ENCODE data around the gene SVOP.

SVOP gene

GRCh38 chr12:108950991-108951739, 69.7 kb downstream of the SVOP start:
- Histone ChIP-seq H3K36me3 (no peaks in the 10 kb centered on the region), H3K9ac (no peak overlapping the region), H3K9me3 (replicated peaks in 1 of 11) (peaks cover 0 to 16% (median 13%) of the 10 kb centered on the region in 11 experiments; a peak in 20 of 22 replicates), H3K4me2 (no peak overlapping the region), H3K4me1 (peaks cover 0 to 24% (median 4%) of the 10 kb centered on the region in 10 experiments; a peak in 10 of 20 replicates), H3K27me3 (no peaks in the 10 kb centered on the region), H4K20me1 (0 out of 22 replicates have a peak, but pooled peaks cover 0 to 4% (median 0%) of the 10 kb centered on the region in 11 experiments), H3K27ac (no peak overlapping the region), H3K4me3 (no peak overlapping the region)
- no peak for TF ChIP-seq Cebpa-rat (IDR thresholded peaks at IDR 0.05)

GRCh38 chr12:108949976-108950375, 70.9 kb downstream of the SVOP start:
- H3K9ac ChIP-seq = no peak overlapping the region
- no peak overlapping the region for H3K27ac ChIP-seq
- H4K20me1 ChIP-seq = 0 out of 22 replicates have a peak, but pooled peaks cover 0 to 4% (median 0%) of the 10 kb centered on the region in 11 experiments
- no peaks in the 10 kb centered on the region for H3K27me3 ChIP-seq
- H3K4me1 ChIP-seq = peaks cover 0 to 24% (median 4%) of the 10 kb centered on the region in 10 experiments; a peak in 10 of 20 replicates
- H3K9me3 ChIP-seq (replicated peaks in 1 of 11) = peaks cover 0 to 16% (median 13%) of the 10 kb centered on the region in 11 experiments; a peak in 20 of 22 replicates
- no peak for TF ChIP-seq Cebpa-rat (IDR thresholded peaks at IDR 0.05)
- no peak overlapping the region for H3K4me2 ChIP-seq
- H3K4me3 ChIP-seq = no peak overlapping the region
- no peaks in the 10 kb centered on the region for H3K36me3 ChIP-seq

GRCh38 chr12:108948367-108948766, 72.5 kb downstream of the SVOP start:
- H3K36me3 ChIP-seq = no peaks in the 10 kb centered on the region
- peak overlapping the region in 5 of 11 experiments; percentile 3 to 75 (median 67); a peak in 9 of 22 replicates for H3K4me2 ChIP-seq
- no peak for TF ChIP-seq Cebpa-rat (IDR thresholded peaks at IDR 0.05)
- H3K9me3 ChIP-seq (replicated peaks in 1 of 11) = peaks cover 0 to 16% (median 13%) of the 10 kb centered on the region in 11 experiments; a peak in 20 of 22 replicates
- H3K4me1 ChIP-seq = peaks cover 0 to 33% (median 4%) of the 10 kb centered on the region in 10 experiments; a peak in 10 of 20 replicates
- no peak overlapping the region for H3K9ac ChIP-seq
- no peaks in the 10 kb centered on the region for H3K27me3 ChIP-seq
- peak overlapping the region in 3 of 11 experiments; percentile 7 to 33 (median 24); a peak in 4 of 22 replicates for H3K27ac ChIP-seq
- no peak overlapping the region for H3K4me3 ChIP-seq
- H4K20me1 ChIP-seq = 0 out of 22 replicates have a peak, but pooled peaks cover 0 to 4% (median 0%) of the 10 kb centered on the region in 11 experiments

GRCh38 chr12:108947097-108947496, 73.8 kb downstream of the SVOP start:
- Histone ChIP-seq H3K27me3 (no peaks in the 10 kb centered on the region), H3K36me3 (no peaks in the 10 kb centered on the region), H3K27ac (no peak overlapping the region), H4K20me1 (0 out of 22 replicates have a peak, but pooled peaks cover 0 to 4% (median 0%) of the 10 kb centered on the region in 11 experiments), H3K9me3 (replicated peaks in 1 of 11) (peaks cover 0 to 16% (median 13%) of the 10 kb centered on the region in 11 experiments; a peak in 20 of 22 replicates), H3K9ac (no peak overlapping the region), H3K4me1 (peaks cover 0 to 35% (median 4%) of the 10 kb centered on the region in 10 experiments; a peak in 10 of 20 replicates), H3K4me3 (no peak overlapping the region), H3K4me2 (peak overlapping the region in 2 of 11 experiments; percentile 73 to 75; a peak in 4 of 22 replicates)
- no peak for TF ChIP-seq Cebpa-rat (IDR thresholded peaks at IDR 0.05)

- Histone ChIP-seq H3K27me3 (no peaks in the 10 kb centered on the region), H3K36me3 (no peaks in the 10 kb centered on the region)
Observed at GRCh38 chr12:108940138-108940537, 80.7 kb downstream of the SVOP start.

GRCh38 chr12:108939594-108939993, 81.3 kb downstream of the SVOP start:
- no peak overlapping the region for H3K27ac ChIP-seq
- H3K9me3 ChIP-seq (replicated peaks in 1 of 11) = no peaks in the 10 kb centered on the region
- H3K4me3 ChIP-seq = no peak overlapping the region
- H3K4me2 ChIP-seq = no peak overlapping the region
- H3K9ac ChIP-seq = no peak overlapping the region
- H3K27me3 ChIP-seq = no peaks in the 10 kb centered on the region
- H4K20me1 ChIP-seq = no peaks in the 10 kb centered on the region
- H3K36me3 ChIP-seq = no peaks in the 10 kb centered on the region
- TF ChIP-seq Cebpa-rat (IDR thresholded peaks at IDR 0.05) = no peak
- peaks cover 0 to 21% (median 0%) of the 10 kb centered on the region in 10 experiments; a peak in 6 of 20 replicates for H3K4me1 ChIP-seq

More at GRCh38 chr12:108940138-108940537, 80.7 kb downstream of the SVOP start:
- no peak overlapping the region for H3K27ac ChIP-seq
- no peaks in the 10 kb centered on the region for H3K9me3 ChIP-seq (replicated peaks in 1 of 11)
- TF ChIP-seq Cebpa-rat (IDR thresholded peaks at IDR 0.05) = no peak
- no peak overlapping the region for H3K4me3 ChIP-seq
- H3K9ac ChIP-seq = no peak overlapping the region
- no peaks in the 10 kb centered on the region for H4K20me1 ChIP-seq
- peaks cover 0 to 17% (median 0%) of the 10 kb centered on the region in 10 experiments; a peak in 6 of 20 replicates for H3K4me1 ChIP-seq
- no peak overlapping the region for H3K4me2 ChIP-seq

GRCh38 chr12:108938247-108938924, 82.5 kb downstream of the SVOP start:
- H3K36me3 ChIP-seq = no peaks in the 10 kb centered on the region
- no peak overlapping the region for H3K4me2 ChIP-seq
- no peak overlapping the region for H3K27ac ChIP-seq
- TF ChIP-seq Cebpa-rat (IDR thresholded peaks at IDR 0.05) = no peak
- no peaks in the 10 kb centered on the region for H4K20me1 ChIP-seq
- H3K9me3 ChIP-seq (replicated peaks in 1 of 11) = no peaks in the 10 kb centered on the region
- no peaks in the 10 kb centered on the region for H3K27me3 ChIP-seq
- H3K4me1 ChIP-seq = peaks cover 0 to 14% (median 0%) of the 10 kb centered on the region in 10 experiments; a peak in 6 of 20 replicates
- no peak overlapping the region for H3K4me3 ChIP-seq
- no peak overlapping the region for H3K9ac ChIP-seq

- H3K27ac ChIP-seq = no peak overlapping the region
- H3K27me3 ChIP-seq = no peaks in the 10 kb centered on the region
- TF ChIP-seq Cebpa-rat (IDR thresholded peaks at IDR 0.05) = no peak
- H3K9ac ChIP-seq = no peak overlapping the region
- no peaks in the 10 kb centered on the region for H3K36me3 ChIP-seq
- peaks cover 0 to 13% (median 0%) of the 10 kb centered on the region in 10 experiments; a peak in 4 of 20 replicates for H3K4me1 ChIP-seq
- H3K4me3 ChIP-seq = no peak overlapping the region
- H3K9me3 ChIP-seq (replicated peaks in 1 of 11) = no peaks in the 10 kb centered on the region
- no peaks in the 10 kb centered on the region for H4K20me1 ChIP-seq
- H3K4me2 ChIP-seq = peak overlapping the region in 2 of 11 experiments; percentile 19 to 20; a peak in 2 of 22 replicates
Observed at GRCh38 chr12:108935159-108935763, 85.6 kb downstream of the SVOP start.

Measured in BLaER1 treated with 17β-estradiol and CSF1 and Interleukin-3, amounts not matched to agents 10 nM and 100 nM (cell line).